ENCODE results near the gene WDR35. TPM values are rescaled to one million over a fixed set of nuclear protein-coding genes. Genes with fewer than 3 reads are reported as not detected.

WDR35 gene
- polyA plus RNA-seq, 1 donor = 7.5 TPM

GRCh38 chr2:19868701-19869580, 121.0 kb downstream of the WDR35 start:
- peak; percentile 73 for DNase-seq

- no peak for DNase-seq
Measured at GRCh38 chr2:19868224-19868623, 121.7 kb downstream of the WDR35 start.

- no peak for DNase-seq
Measured at GRCh38 chr2:19866771-19867170, 123.1 kb downstream of the WDR35 start.

- DNase-seq = no peak
Measured at GRCh38 chr2:19865151-19865550, 124.8 kb downstream of the WDR35 start.

GRCh38 chr2:19864381-19864780, 125.5 kb downstream of the WDR35 start:
- DNase-seq = no peak

- peak; percentile 70 for DNase-seq
Measured at GRCh38 chr2:19863303-19864041, 126.4 kb downstream of the WDR35 start.

GRCh38 chr2:19861813-19862212, 128.1 kb downstream of the WDR35 start:
- no peak for DNase-seq

Other genes starting within 250 kb of the WDR35 start
- gene TTC32, start 88.1 kb downstream of the WDR35 start, polyA plus RNA-seq (ENCODE audit: insufficient read length) = 15.1 TPM
- 1.1 TPM for gene MATN3, start 22.6 kb upstream of the WDR35 start, polyA plus RNA-seq (ENCODE audit: insufficient read length)
- 311 TPM for gene LAPTM4A, start 61.5 kb upstream of the WDR35 start, polyA plus RNA-seq (ENCODE audit: insufficient read length)
- gene SDC1, start 235.0 kb upstream of the WDR35 start, polyA plus RNA-seq (ENCODE audit: insufficient read length) = 6.8 TPM

All from hindlimb muscle (tissue), 1 donor.